GM12878 (cell line): ENCODE results near the gene C17orf78. TPM values are rescaled to one million over a fixed set of nuclear protein-coding genes. Genes with fewer than 3 reads are reported as not detected.

Experiments
- ATAC-seq: fragments of 200-7000 bp; cut with Tn5 transposase; 3 replicates; pipeline ENCODE4 v1.9.1; 2020; ENCODE audit warnings: mild to moderate bottlenecking, moderate library complexity
- BruUV-seq: library from RNA; stranded (reverse); fragments of 400-500 nt; replicated peaks from 2 replicates; lab custom pipeline; 2021; lab: Mats Ljungman, UMichigan
- CTCF ChIA-PET: fragments of 300-600 bp; sonication (Branson Sonifier 250); formaldehyde crosslinking; extraction: SDS; loops from one replicate; lab custom pipeline; 2021; ENCODE audit warnings: inconsistent platforms; lab: Yijun Ruan, JAX
- POLR2A ChIA-PET: fragments of 350-600 bp; formaldehyde crosslinking; extraction: SDS; loops from one replicate; lab custom pipeline; 2021; ENCODE audit warnings: inconsistent platforms; lab: Charles Lee
- RAD21 ChIA-PET: fragments of 300-600 bp; sonication (Branson Sonifier 250); formaldehyde crosslinking; loops from one replicate; lab custom pipeline; 2023; ENCODE audit warnings: antibody characterized with exemption; ENCODE audit not compliant: unreplicated experiment; lab: Charles Lee
- SMC1A ChIA-PET: fragments of 300-600 bp; sonication (Branson Sonifier 250); formaldehyde crosslinking; loops from one replicate; lab custom pipeline; 2023; ENCODE audit not compliant: unreplicated experiment, uncharacterized antibody; lab: Charles Lee
- DNase-seq: peaks from one replicate; pipeline ENCODE4 v3.0.0-alpha.2; 2011; ENCODE audit warnings: low read depth, low spot score
- FAIRE-seq: peaks from 3 replicates; lab custom pipeline; 2011; peaks lifted over from hg19 to GRCh38; lab: Jason Lieb, UNC
- H2AFZ ChIP-seq: 2 replicates; pipeline ENCODE4 v1.6.0; 2011; ENCODE audit warnings: low read depth, low read length, control low read depth; ENCODE audit not compliant: control insufficient read depth
- H3K27ac ChIP-seq: 2 replicates; pipeline ENCODE4 v1.5.1; 2011; ENCODE audit warnings: control low read depth; ENCODE audit not compliant: control insufficient read depth, insufficient read depth
- H3K27me3 ChIP-seq, 2 experiments: replicated peaks in 1 of 2; 2 replicates each; pipeline versions ENCODE4 v1.6.0 to v1.6.1; 2011; ENCODE audit warnings: low read length in 1 of 2; ENCODE audit not compliant: control insufficient read depth in 2 of 2, insufficient read depth in 2 of 2
- H3K36me3 ChIP-seq, 2 experiments: 2 replicates each; pipeline ENCODE4 v1.5.1; 2011; ENCODE audit warnings: low read length in 1 of 2; ENCODE audit not compliant: control insufficient read depth in 2 of 2, insufficient read depth in 2 of 2
- H3K4me1 ChIP-seq: 2 replicates; pipeline ENCODE4 v1.6.1; 2011; ENCODE audit warnings: mild to moderate bottlenecking, low read length, moderate library complexity, mixed read lengths; ENCODE audit not compliant: control insufficient read depth, insufficient read depth
- H3K4me2 ChIP-seq: 2 replicates; pipeline ENCODE4 v1.6.0; 2011; ENCODE audit warnings: control low read depth; ENCODE audit not compliant: control insufficient read depth, insufficient read depth
- H3K4me3 ChIP-seq: fragments of 200-600 bp; sonication (generic); 2 replicates; pipeline ENCODE4 v1.5.1; 2016
- H3K79me2 ChIP-seq: 2 replicates; pipeline ENCODE4 v1.6.0; 2011; ENCODE audit warnings: low read length; ENCODE audit not compliant: control insufficient read depth, insufficient read depth
- H3K9ac ChIP-seq: 2 replicates; pipeline ENCODE4 v1.8.0; 2011; ENCODE audit warnings: low read length, control low read depth, mixed read lengths; ENCODE audit not compliant: control insufficient read depth, insufficient read depth
- H3K9me3 ChIP-seq: replicated peaks from 3 replicates; pipeline ENCODE4 v1.5.1; 2011; ENCODE audit warnings: mild to moderate bottlenecking, low read length; ENCODE audit not compliant: control insufficient read depth, insufficient read depth
- H4K20me1 ChIP-seq: 2 replicates; pipeline ENCODE4 v1.6.0; 2011; ENCODE audit not compliant: control insufficient read depth, insufficient read depth
- BACH1 ChIP-seq: fragments of 450-650 bp; IDR thresholded peaks from 2 replicates; pipeline ENCODE4 v1.6.1; 2017; ENCODE audit warnings: mild to moderate bottlenecking, borderline replicate concordance
- BCLAF1 ChIP-seq: fragments of 450-650 bp; IDR thresholded peaks from 2 replicates; pipeline ENCODE4 v1.6.1; 2017; ENCODE audit warnings: antibody characterized with exemption, mild to moderate bottlenecking, moderate library complexity
- BHLHE40 ChIP-seq, 2 experiments: fragments of 450-650 bp in 1 of 2; IDR thresholded peaks; 2 replicates each; pipeline ENCODE4 v1.6.1; 2011 to 2017; ENCODE audit warnings: low read depth in 2 of 2, borderline replicate concordance in 1 of 2, improper control_type of control experiment in 1 of 2, low read length in 1 of 2, mild to moderate bottlenecking in 1 of 2
- EZH2 ChIP-seq: IDR thresholded peaks from 2 replicates; pipeline ENCODE4 v1.6.1; 2012; ENCODE audit warnings: low read depth, mild to moderate bottlenecking, control low read depth, inconsistent platforms, low read length, borderline replicate concordance; ENCODE audit not compliant: control insufficient read depth
- IRF4 ChIP-seq: IDR thresholded peaks from 2 replicates; pipeline ENCODE4 v1.6.1; 2011; ENCODE audit warnings: low read depth, low read length
- JUNB ChIP-seq: IDR thresholded peaks from 2 replicates; pipeline ENCODE4 v1.6.1; 2016; ENCODE audit warnings: antibody characterized with exemption, mild to moderate bottlenecking
- JUND ChIP-seq: IDR thresholded peaks from 2 replicates; pipeline ENCODE4 v1.6.1; 2012; ENCODE audit warnings: low read depth, mild to moderate bottlenecking, low read length, improper control_type of control experiment, moderate library complexity
- MTA2 ChIP-seq: fragments of 450-650 bp; IDR thresholded peaks from 2 replicates; pipeline ENCODE4 v1.6.1; 2016; ENCODE audit warnings: low read depth, mild to moderate bottlenecking, moderate library complexity
- MXI1 ChIP-seq: fragments of 150-350 bp; IDR thresholded peaks from 2 replicates; pipeline ENCODE4 v1.6.1; 2011; ENCODE audit warnings: low read depth, mild to moderate bottlenecking, inconsistent platforms, low read length, improper control_type of control experiment
- MYC ChIP-seq: IDR thresholded peaks from 2 replicates; pipeline ENCODE4 v1.6.1; 2011; ENCODE audit warnings: mild to moderate bottlenecking, low read length, moderate library complexity, inconsistent platforms; ENCODE audit not compliant: insufficient read depth, insufficient replicate concordance, insufficient read length, severe bottlenecking
- NBN ChIP-seq: fragments of 450-650 bp; IDR thresholded peaks from 2 replicates; pipeline ENCODE4 v1.6.1; 2016
- NKRF ChIP-seq: fragments of 450-650 bp; conservative IDR thresholded peaks from 2 replicates; pipeline ENCODE4 v1.6.1; 2017; ENCODE audit warnings: mild to moderate bottlenecking, moderate library complexity
- NRF1 ChIP-seq: conservative IDR thresholded peaks from 2 replicates; pipeline ENCODE4 v1.6.1; 2011; ENCODE audit warnings: mild to moderate bottlenecking, low read depth, low read length, improper control_type of control experiment
- RAD51 ChIP-seq: fragments of 450-650 bp; IDR thresholded peaks from 2 replicates; pipeline ENCODE4 v1.6.1; 2016; ENCODE audit warnings: moderate library complexity, mild to moderate bottlenecking, inconsistent platforms
- SIN3A ChIP-seq: IDR thresholded peaks from 2 replicates; pipeline ENCODE4 v1.6.1; 2012; ENCODE audit warnings: low read depth, low read length, improper control_type of control experiment
- STAT3 ChIP-seq: IDR thresholded peaks from 2 replicates; pipeline ENCODE4 v1.6.1; 2011; ENCODE audit warnings: low read depth, low read length, improper control_type of control experiment
- ZBED1 ChIP-seq: IDR thresholded peaks from 2 replicates; pipeline ENCODE4 v1.6.1; 2016; ENCODE audit warnings: borderline replicate concordance
- WGBS: methylation state at CpG from one replicate; pipeline ENCODE4 v1.1.6; 2016; ENCODE audit warnings: low lambda C conversion rate; ENCODE audit not compliant: insufficient replicate concordance, insufficient coverage; ENCODE audit errors: missing lambda C conversion rate; 5-methylcytosine and 5-hydroxymethylcytosine counted together
- in situ Hi-C: fragments of 300-500 bp; cut with MboI; formaldehyde crosslinking; loops from 9 replicates; pipeline ENCODE4 v1.14.3; 2018; ENCODE audit warnings: mixed read lengths
- intact Hi-C: fragments of 100-400 bp; cut with micrococcal nuclease; formaldehyde crosslinking; loops from one replicate; pipeline ENCODE4 v1.14.2; 2022; ENCODE audit not compliant: unreplicated experiment
- polyA plus RNA-seq, 11 experiments: library from polyadenylated mRNA; depleted of rRNA in 4 of 11; unstranded in 6 of 11; stranded (reverse) in 5 of 11; fragments of >200 nt; fragmentation: Nextera tagmentation in 4 of 11; fragmentation: Illumina TruSeq in 1 of 11; extraction: Ambion mirVana in 4 of 11; extraction: Trizol in 1 of 11; gene quantifications; 1 replicate in 1 of 11; 2 replicates in 10 of 11; pipeline versions ENCODE4 v1.2.1 to v1.2.3, GENCODE V29; 2011 to 2016; ENCODE audit warnings: inconsistent platforms in 2 of 11, missing spikeins in 2 of 11, low read depth in 1 of 11
- total RNA-seq, 4 experiments: library from RNA; depleted of rRNA in 3 of 4; stranded (reverse); fragments of >200 nt in 3 of 4; fragmentation: Illumina TruSeq in 1 of 4; extraction: Trizol in 1 of 4; gene quantifications; 2 replicates each; pipeline versions ENCODE4 v1.2.1 to v1.2.3, GENCODE V29; 2013 to 2021
- TF ChIP-seq, protein P1 (sequence below): fragments of 450-650 bp; IDR thresholded peaks from 2 replicates; pipeline ENCODE4 v1.6.1; 2018; ENCODE audit warnings: mild to moderate bottlenecking, low read depth, moderate library complexity; ENCODE audit not compliant: partially characterized antibody

The C17orf78 gene
- total and polyA plus RNA-seq, 10 of the 15 experiments (the other 5 are each of a cell fraction or from before 2014, with no cell fraction given) = 0.10 TPM; not detected in 9

GRCh38 chr17:37360632-37361031, 15.2 kb upstream of the C17orf78 start:
- no peak overlapping the region for H3K27ac ChIP-seq
- no peak overlapping the region for H3K9ac ChIP-seq
- DNase-seq (no peak), FAIRE-seq (no peak), ATAC-seq (no peak)
- no peaks in the 10 kb centered on the region for H4K20me1 ChIP-seq
- 92% methylated on average over 3 of the region's 3 CpGs for WGBS
- no peaks in the 10 kb centered on the region for H3K9me3 ChIP-seq
- no TSS peak for BruUV-seq
- no peak overlapping the region for H3K4me3 ChIP-seq
- ChIA-PET RAD21 (interaction anchor here (1.3 to 2.7 kb wide), 3 partner anchors 13 to 45 kb away, joined by 3 to 12 read pairs (median 4); no protein-coding TSS in a partner anchor), CTCF (interaction anchor here (1.0 to 2.0 kb wide), 3 partner anchors 13 to 31 kb away, joined by 3 to 19 read pairs (median 3); no protein-coding TSS in a partner anchor), POLR2A (interaction anchor here (0.7 to 1.8 kb wide), 2 partner anchors 44 to 50 kb away, joined by 3 to 7 read pairs; no protein-coding TSS in a partner anchor), SMC1A (interaction anchor here (1.2 to 1.6 kb wide), 3 partner anchors 13 to 37 kb away, joined by 3 to 10 read pairs (median 5); no protein-coding TSS in a partner anchor)
- in situ Hi-C loops (loop anchor here (10.0 kb wide), 1 partner anchor 756 kb away; the partner anchor contains the start of gene MRM1), intact Hi-C loops (no loop called here)
- H2AFZ ChIP-seq = no peak overlapping the region
- H3K4me1 ChIP-seq = peaks cover 12% of the 10 kb centered on the region
- H3K27me3 ChIP-seq = no peaks in the 10 kb centered on the region
- H3K79me2 ChIP-seq = peaks cover 24% of the 10 kb centered on the region
- H3K36me3 ChIP-seq = no peaks in the 10 kb centered on the region
- H3K4me2 ChIP-seq = no peak overlapping the region
- TF ChIP-seq MXI1 = no peak
- no peak for TF ChIP-seq IRF4
- TF ChIP-seq JUND = no peak
- TF ChIP-seq NBN = no peak
- TF ChIP-seq BCLAF1 = no peak
- no peak for TF ChIP-seq ZBED1
- no peak for TF ChIP-seq NRF1
- no peak for TF ChIP-seq EZH2
- TF ChIP-seq BHLHE40 (IDR thresholded peaks at IDR 0.05; ENCODE audit: borderline replicate concordance in 1 of 2, low read depth in 2 of 2, low read length in 1 of 2) = no peak
- TF ChIP-seq BACH1 = no peak
- no peak for TF ChIP-seq SIN3A
- no peak for TF ChIP-seq JUNB
- no peak for TF ChIP-seq MYC
- no peak for TF ChIP-seq STAT3
- no peak for TF ChIP-seq MTA2
- TF ChIP-seq NKRF = no peak
- TF ChIP-seq RAD51 = no peak
- TF ChIP-seq, protein P1, sequence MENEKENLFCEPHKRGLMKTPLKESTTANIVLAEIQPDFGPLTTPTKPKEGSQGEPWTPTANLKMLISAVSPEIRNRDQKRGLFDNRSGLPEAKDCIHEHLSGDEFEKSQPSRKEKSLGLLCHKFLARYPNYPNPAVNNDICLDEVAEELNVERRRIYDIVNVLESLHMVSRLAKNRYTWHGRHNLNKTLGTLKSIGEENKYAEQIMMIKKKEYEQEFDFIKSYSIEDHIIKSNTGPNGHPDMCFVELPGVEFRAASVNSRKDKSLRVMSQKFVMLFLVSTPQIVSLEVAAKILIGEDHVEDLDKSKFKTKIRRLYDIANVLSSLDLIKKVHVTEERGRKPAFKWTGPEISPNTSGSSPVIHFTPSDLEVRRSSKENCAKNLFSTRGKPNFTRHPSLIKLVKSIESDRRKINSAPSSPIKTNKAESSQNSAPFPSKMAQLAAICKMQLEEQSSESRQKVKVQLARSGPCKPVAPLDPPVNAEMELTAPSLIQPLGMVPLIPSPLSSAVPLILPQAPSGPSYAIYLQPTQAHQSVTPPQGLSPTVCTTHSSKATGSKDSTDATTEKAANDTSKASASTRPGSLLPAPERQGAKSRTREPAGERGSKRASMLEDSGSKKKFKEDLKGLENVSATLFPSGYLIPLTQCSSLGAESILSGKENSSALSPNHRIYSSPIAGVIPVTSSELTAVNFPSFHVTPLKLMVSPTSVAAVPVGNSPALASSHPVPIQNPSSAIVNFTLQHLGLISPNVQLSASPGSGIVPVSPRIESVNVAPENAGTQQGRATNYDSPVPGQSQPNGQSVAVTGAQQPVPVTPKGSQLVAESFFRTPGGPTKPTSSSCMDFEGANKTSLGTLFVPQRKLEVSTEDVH = no peak
